NB4 (cell line): ENCODE data around the gene IFNA14.

Source experiments
- CTCF ChIP-seq: IDR thresholded peaks from one replicate; pipeline ENCODE4 v1.5.1; 2012; ENCODE audit warnings: low read depth, low read length
- MAX ChIP-seq: IDR thresholded peaks from 2 replicates; pipeline ENCODE4 v1.6.1; 2011; ENCODE audit warnings: low read depth, low read length
- MYC ChIP-seq: IDR thresholded peaks from 2 replicates; pipeline ENCODE4 v1.6.1; 2011; ENCODE audit warnings: low read depth, low read length
- POLR2A ChIP-seq: IDR thresholded peaks from 2 replicates; pipeline ENCODE4 v1.6.1; 2011; ENCODE audit warnings: mild to moderate bottlenecking; ENCODE audit not compliant: insufficient read length; ENCODE audit errors: extremely low read depth

- TF ChIP-seq POLR2A, result no peak
- no peak for TF ChIP-seq CTCF
- no peak for TF ChIP-seq MAX
- TF ChIP-seq MYC, result no peak
Observed at GRCh38 chr9:21266733-21267484, 27.1 kb upstream of the IFNA14 start.
